DND-41 (cell line): ENCODE data around the gene TKT.

ENCODE experiments used
- ATAC-seq: fragments of 200-7000 bp; cut with Tn5 transposase; 3 replicates; pipeline ENCODE4 v1.9.1; 2021; ENCODE audit warnings: low read depth; ENCODE audit not compliant: insufficient read depth
- DNase-seq: peaks from one replicate; pipeline ENCODE4 v3.0.0-alpha.2; 2020
- H2AFZ ChIP-seq: 2 replicates; pipeline ENCODE4 v1.6.0; 2012; ENCODE audit warnings: low read depth, low read length
- H3K27ac ChIP-seq: 2 replicates; pipeline ENCODE4 v1.5.1; 2012; ENCODE audit warnings: low read length, inconsistent platforms
- H3K27me3 ChIP-seq: fragments of 200-600 bp; sonication (generic); 2 replicates; pipeline ENCODE4 v1.6.0; 2012; ENCODE audit warnings: low read length, mild to moderate bottlenecking, inconsistent platforms; ENCODE audit not compliant: insufficient read depth, poor library complexity
- H3K36me3 ChIP-seq: 2 replicates; pipeline ENCODE4 v1.5.1; 2012; ENCODE audit warnings: low read length, inconsistent platforms; ENCODE audit not compliant: insufficient read depth
- H3K4me1 ChIP-seq: 2 replicates; pipeline ENCODE4 v1.5.1; 2012; ENCODE audit warnings: mild to moderate bottlenecking, low read length; ENCODE audit not compliant: insufficient read depth
- H3K4me2 ChIP-seq: 2 replicates; pipeline ENCODE4 v1.6.0; 2012; ENCODE audit warnings: mild to moderate bottlenecking, moderate library complexity, low read length, inconsistent platforms; ENCODE audit not compliant: insufficient read depth
- H3K4me3 ChIP-seq, 2 experiments: fragments of 200-600 bp in 1 of 2; shearing (Covaris generic) in 1 of 2; 2 replicates each; pipeline ENCODE4 v1.5.1; 2012 to 2016; ENCODE audit warnings: inconsistent platforms in 2 of 2, low read length in 2 of 2, mild to moderate bottlenecking in 2 of 2, low read depth in 1 of 2, moderate library complexity in 1 of 2
- H3K79me2 ChIP-seq: 2 replicates; pipeline ENCODE4 v1.6.0; 2012; ENCODE audit warnings: low read length, inconsistent platforms; ENCODE audit not compliant: insufficient read depth
- H3K9ac ChIP-seq: 2 replicates; pipeline ENCODE4 v1.6.0; 2012; ENCODE audit warnings: low read depth, mild to moderate bottlenecking, inconsistent platforms, low read length, moderate library complexity
- H3K9me3 ChIP-seq: 2 replicates; pipeline ENCODE4 v1.5.1; 2012; ENCODE audit warnings: low read length, moderate library complexity, mild to moderate bottlenecking, inconsistent platforms; ENCODE audit not compliant: insufficient read depth, severe bottlenecking
- H4K20me1 ChIP-seq: 2 replicates; pipeline ENCODE4 v1.6.0; 2012; ENCODE audit warnings: low read length; ENCODE audit not compliant: insufficient read depth
- EZH2 ChIP-seq: IDR thresholded peaks from 3 replicates; pipeline ENCODE4 v1.6.1; 2012; ENCODE audit warnings: borderline replicate concordance, low read depth, mild to moderate bottlenecking, moderate library complexity, low read length, inconsistent platforms; ENCODE audit not compliant: severe bottlenecking
- TF ChIP-seq, protein P1 (sequence below): IDR thresholded peaks from 2 replicates; pipeline ENCODE4 v1.5.1; 2012; ENCODE audit warnings: borderline replicate concordance, low read length, moderate library complexity, mild to moderate bottlenecking; ENCODE audit not compliant: poor library complexity, severe bottlenecking; ENCODE audit errors: extremely low read depth

TKT gene

DNA sequence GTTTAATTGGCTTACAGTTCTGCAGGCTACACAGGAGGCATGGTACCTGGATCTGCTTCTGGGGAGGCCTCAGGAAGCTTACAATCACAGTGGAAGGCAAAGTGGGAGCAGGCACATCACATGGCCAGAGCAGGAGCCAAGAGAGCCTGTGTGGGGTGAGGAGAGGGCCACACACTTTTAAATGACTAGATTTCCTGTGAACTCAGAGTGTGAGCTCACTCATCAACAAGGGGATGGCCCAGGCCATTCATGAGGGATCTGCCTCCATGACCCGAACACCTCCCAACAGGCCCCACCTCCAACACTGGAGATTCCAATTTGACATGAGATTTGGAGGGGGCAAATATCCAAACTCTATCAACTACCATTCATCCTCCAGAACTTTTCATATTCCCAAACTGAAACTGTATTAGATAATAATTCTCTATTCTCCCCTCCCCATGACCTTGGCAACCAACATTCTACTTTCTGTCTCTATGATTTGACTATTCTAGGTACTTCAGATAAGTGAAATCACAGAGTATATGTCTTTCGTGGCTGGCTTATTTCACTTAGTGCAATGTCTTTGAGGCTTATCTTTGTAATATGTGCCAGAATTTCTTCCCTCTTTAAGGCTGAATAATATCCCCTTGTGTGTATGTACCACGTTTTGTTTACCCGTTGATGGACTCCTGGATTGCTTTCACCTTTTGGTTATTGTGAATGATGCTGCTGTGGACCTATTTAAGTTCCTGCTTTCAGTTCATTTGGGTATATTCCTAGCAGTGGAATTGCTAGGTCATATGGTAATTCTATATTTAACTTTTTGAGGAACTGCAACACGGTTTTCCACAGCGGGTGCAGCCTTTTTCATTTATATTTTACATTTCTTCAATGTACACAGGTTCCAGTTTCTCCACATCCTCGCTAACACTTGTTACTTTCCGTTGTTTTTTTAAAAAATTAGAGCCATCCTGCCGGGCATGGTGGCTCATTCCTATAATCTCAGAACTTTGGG, 43.8 kb downstream of the TKT start:
- no peaks in the 10 kb centered on the region for H4K20me1 ChIP-seq
- no peak overlapping the region for H3K4me3 ChIP-seq
- H3K9ac ChIP-seq, result no peak overlapping the region
- DNase-seq (no peak), ATAC-seq (no peak)
- TF ChIP-seq EZH2, result no peak
- TF ChIP-seq, protein P1, sequence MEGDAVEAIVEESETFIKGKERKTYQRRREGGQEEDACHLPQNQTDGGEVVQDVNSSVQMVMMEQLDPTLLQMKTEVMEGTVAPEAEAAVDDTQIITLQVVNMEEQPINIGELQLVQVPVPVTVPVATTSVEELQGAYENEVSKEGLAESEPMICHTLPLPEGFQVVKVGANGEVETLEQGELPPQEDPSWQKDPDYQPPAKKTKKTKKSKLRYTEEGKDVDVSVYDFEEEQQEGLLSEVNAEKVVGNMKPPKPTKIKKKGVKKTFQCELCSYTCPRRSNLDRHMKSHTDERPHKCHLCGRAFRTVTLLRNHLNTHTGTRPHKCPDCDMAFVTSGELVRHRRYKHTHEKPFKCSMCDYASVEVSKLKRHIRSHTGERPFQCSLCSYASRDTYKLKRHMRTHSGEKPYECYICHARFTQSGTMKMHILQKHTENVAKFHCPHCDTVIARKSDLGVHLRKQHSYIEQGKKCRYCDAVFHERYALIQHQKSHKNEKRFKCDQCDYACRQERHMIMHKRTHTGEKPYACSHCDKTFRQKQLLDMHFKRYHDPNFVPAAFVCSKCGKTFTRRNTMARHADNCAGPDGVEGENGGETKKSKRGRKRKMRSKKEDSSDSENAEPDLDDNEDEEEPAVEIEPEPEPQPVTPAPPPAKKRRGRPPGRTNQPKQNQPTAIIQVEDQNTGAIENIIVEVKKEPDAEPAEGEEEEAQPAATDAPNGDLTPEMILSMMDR, result no peak
- H3K36me3 ChIP-seq, result no peaks in the 10 kb centered on the region
- H3K79me2 ChIP-seq, result no peaks in the 10 kb centered on the region
- peaks cover 9% of the 10 kb centered on the region for H3K9me3 ChIP-seq
- H2AFZ ChIP-seq, result no peak overlapping the region
- no peak overlapping the region for H3K27ac ChIP-seq
- H3K4me1 ChIP-seq, result no peaks in the 10 kb centered on the region
- no peaks in the 10 kb centered on the region for H3K27me3 ChIP-seq
- no peak overlapping the region for H3K4me2 ChIP-seq

DNA sequence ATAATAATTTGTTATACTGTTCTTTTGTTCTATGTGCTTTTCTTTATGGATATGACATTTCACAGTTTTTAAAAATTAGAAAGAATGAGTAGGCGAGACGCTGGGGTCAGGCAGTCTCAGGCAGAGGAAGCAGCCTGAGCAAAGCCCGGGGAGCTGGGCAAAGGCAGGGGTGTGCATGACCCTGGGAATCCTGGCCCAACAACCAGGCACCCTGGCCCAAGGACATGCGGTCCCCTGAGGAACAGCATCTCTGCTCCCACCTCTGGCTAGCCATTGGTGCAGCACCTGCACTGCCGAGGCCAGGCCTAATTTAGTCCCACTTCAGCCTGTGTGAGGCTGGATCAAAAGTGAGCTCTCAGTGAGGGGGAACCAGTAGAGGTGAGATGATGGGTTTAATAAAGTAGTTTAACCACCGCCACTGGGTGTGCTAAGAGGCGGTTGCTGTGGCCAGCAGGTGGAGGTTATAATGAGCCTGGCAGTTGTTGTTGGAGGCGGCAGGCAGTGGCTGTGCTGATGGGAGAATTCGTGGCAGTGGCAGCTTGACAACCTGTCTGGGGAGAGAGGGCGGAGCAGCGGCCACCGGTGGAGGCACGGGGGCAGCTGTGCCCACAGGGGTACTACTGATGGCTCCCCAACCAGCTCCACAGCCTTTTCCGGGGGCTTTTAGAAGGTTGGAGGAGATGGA, 53.3 kb downstream of the TKT start:
- H3K4me1 ChIP-seq, result no peaks in the 10 kb centered on the region
- DNase-seq (no peak), ATAC-seq (no peak)
- no peaks in the 10 kb centered on the region for H3K36me3 ChIP-seq
- H3K79me2 ChIP-seq, result no peaks in the 10 kb centered on the region
- H3K4me3 ChIP-seq, result no peak overlapping the region
- H3K9me3 ChIP-seq, result no peaks in the 10 kb centered on the region
- H3K27ac ChIP-seq, result no peak overlapping the region
- no peak overlapping the region for H2AFZ ChIP-seq
- TF ChIP-seq, protein P1, result no peak
- no peak overlapping the region for H3K9ac ChIP-seq
- H3K27me3 ChIP-seq, result no peaks in the 10 kb centered on the region
- no peak overlapping the region for H3K4me2 ChIP-seq
- no peaks in the 10 kb centered on the region for H4K20me1 ChIP-seq

GRCh38 chr3:53200501-53201498, 55.0 kb downstream of the TKT start:
- DNase-seq, result no peak
- H3K4me3 ChIP-seq, result no peak overlapping the region
- H3K36me3 ChIP-seq, result no peaks in the 10 kb centered on the region
- no peaks in the 10 kb centered on the region for H4K20me1 ChIP-seq
- TF ChIP-seq, protein P1, result no peak
- TF ChIP-seq EZH2, result no peak
- H3K9me3 ChIP-seq, result no peaks in the 10 kb centered on the region
- H3K27me3 ChIP-seq, result peaks cover 3% of the 10 kb centered on the region
- no peak overlapping the region for H3K4me2 ChIP-seq
- H3K27ac ChIP-seq, result no peak overlapping the region
- no peak overlapping the region for H2AFZ ChIP-seq
- H3K4me1 ChIP-seq, result peaks cover under 1% of the 10 kb centered on the region
- H3K9ac ChIP-seq, result no peak overlapping the region
- H3K79me2 ChIP-seq, result no peaks in the 10 kb centered on the region
- no peak for ATAC-seq
